ENCODE results near the gene PLEKHA7. TPM values are rescaled to one million over a fixed set of nuclear protein-coding genes. Genes with fewer than 3 reads are reported as not detected.

Gene PLEKHA7
- total RNA-seq, 1 experiment from 2014 or later, result 18.4 TPM

DNA sequence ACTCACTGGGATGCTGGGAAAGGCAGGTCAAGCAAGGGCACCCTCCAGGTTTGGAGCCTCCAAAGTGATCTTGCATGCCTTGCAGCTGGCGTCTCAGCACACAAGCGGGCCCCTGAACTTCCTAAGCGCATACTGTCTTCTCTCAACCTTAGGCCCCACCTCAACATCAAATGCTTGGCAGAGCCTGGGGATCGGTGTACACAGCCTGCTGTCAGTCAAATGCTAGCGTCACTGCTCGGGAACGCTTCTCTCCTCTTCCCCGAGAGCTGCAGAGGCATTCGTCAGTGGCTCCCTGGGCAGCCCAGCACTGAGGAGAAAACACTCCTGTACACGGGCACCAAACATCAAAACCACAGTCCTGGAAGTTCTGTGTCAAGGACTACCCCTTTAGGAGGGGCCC, 150.8 kb downstream of the PLEKHA7 start:
- Histone ChIP-seq H3K4me3 (ENCODE audit: low read length) (no peak overlapping the region), H3K9me2 (replicated peaks; ENCODE audit: low read length) (no peaks in the 10 kb centered on the region), H3K4me1 (ENCODE audit: insufficient read depth, low read length) (no peaks in the 10 kb centered on the region), H3K9ac (ENCODE audit: low read length) (no peak overlapping the region), H2AFZ (ENCODE audit: low read length) (no peak overlapping the region), H3K36me3 (ENCODE audit: low read depth, low read length) (no peaks in the 10 kb centered on the region; the same call in 1 of the 2 replicates), H3K27ac (ENCODE audit: low read length) (no peak overlapping the region), H3K79me2 (ENCODE audit: low read length) (no peaks in the 10 kb centered on the region), H3F3A (ENCODE audit: low read length, unreplicated experiment) (no peaks in the 10 kb centered on the region), H3K9me3 (ENCODE audit: low read length) (no peaks in the 10 kb centered on the region), H3K4me2 (ENCODE audit: low read length) (no peak overlapping the region), H4K20me1 (ENCODE audit: low read length) (no peaks in the 10 kb centered on the region), H3K27me3 (ENCODE audit: low read length) (no peaks in the 10 kb centered on the region)
- TF ChIP-seq, protein P1, sequence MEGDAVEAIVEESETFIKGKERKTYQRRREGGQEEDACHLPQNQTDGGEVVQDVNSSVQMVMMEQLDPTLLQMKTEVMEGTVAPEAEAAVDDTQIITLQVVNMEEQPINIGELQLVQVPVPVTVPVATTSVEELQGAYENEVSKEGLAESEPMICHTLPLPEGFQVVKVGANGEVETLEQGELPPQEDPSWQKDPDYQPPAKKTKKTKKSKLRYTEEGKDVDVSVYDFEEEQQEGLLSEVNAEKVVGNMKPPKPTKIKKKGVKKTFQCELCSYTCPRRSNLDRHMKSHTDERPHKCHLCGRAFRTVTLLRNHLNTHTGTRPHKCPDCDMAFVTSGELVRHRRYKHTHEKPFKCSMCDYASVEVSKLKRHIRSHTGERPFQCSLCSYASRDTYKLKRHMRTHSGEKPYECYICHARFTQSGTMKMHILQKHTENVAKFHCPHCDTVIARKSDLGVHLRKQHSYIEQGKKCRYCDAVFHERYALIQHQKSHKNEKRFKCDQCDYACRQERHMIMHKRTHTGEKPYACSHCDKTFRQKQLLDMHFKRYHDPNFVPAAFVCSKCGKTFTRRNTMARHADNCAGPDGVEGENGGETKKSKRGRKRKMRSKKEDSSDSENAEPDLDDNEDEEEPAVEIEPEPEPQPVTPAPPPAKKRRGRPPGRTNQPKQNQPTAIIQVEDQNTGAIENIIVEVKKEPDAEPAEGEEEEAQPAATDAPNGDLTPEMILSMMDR (conservative IDR thresholded peaks at IDR 0.05; ENCODE audit: low read depth, low read length), result no peak
- TF ChIP-seq EZH2phosphoT487 (IDR thresholded peaks at IDR 0.05; ENCODE audit: borderline replicate concordance, low read length) (no peak), EZH2 (IDR thresholded peaks at IDR 0.05; ENCODE audit: low read length, unreplicated experiment) (no peak)
- POLR2A ChIA-PET (ENCODE audit: unreplicated experiment), result no interaction called here
- CTCF ChIA-PET, result no interaction called here
- no TSS peak for BruUV-seq (replicated peaks)
- intact Hi-C loops (cut with micrococcal nuclease), result no loop called here
- DNase-seq (no peak), ATAC-seq (no peak)

DNA sequence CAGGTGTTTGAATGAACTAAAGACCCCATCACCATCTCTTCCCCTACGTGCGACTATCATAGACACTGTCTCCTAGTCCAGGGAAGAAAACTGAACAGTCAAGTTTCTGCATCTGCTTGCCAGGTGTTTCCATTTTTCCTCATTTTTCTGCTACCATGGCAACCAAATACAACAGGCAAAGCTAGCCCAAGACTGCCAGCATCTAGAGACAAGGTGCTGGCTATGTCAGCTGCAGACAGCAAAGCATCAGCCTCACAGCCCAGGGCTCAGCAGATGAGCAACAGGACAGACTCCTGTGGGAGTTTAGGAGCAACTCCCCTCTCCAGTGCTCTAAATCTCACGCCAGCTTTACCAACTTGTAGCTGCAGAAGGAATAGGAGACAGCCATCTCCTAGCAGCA, 151.5 kb downstream of the PLEKHA7 start:
- Histone ChIP-seq H3K27me3 (ENCODE audit: low read length) (no peaks in the 10 kb centered on the region), H4K20me1 (ENCODE audit: low read length) (no peaks in the 10 kb centered on the region), H3K79me2 (ENCODE audit: low read length) (no peaks in the 10 kb centered on the region), H3K4me3 (ENCODE audit: low read length) (no peak overlapping the region), H3K9ac (ENCODE audit: low read length) (no peak overlapping the region), H3K9me3 (ENCODE audit: low read length) (no peaks in the 10 kb centered on the region), H3K4me2 (ENCODE audit: low read length) (no peak overlapping the region), H3F3A (ENCODE audit: low read length, unreplicated experiment) (no peaks in the 10 kb centered on the region), H3K9me2 (replicated peaks; ENCODE audit: low read length) (no peaks in the 10 kb centered on the region), H3K36me3 (ENCODE audit: low read depth, low read length) (no peaks in the 10 kb centered on the region), H2AFZ (ENCODE audit: low read length) (no peak overlapping the region), H3K27ac (ENCODE audit: low read length) (no peak overlapping the region), H3K4me1 (ENCODE audit: insufficient read depth, low read length) (no peaks in the 10 kb centered on the region)
- POLR2A ChIA-PET (ENCODE audit: unreplicated experiment), result no interaction called here
- ATAC-seq (no peak), DNase-seq (no peak)
- CTCF ChIA-PET, result no interaction called here
- intact Hi-C loops (cut with micrococcal nuclease), result no loop called here
- BruUV-seq (replicated peaks), result no TSS peak
- TF ChIP-seq, protein P1 (conservative IDR thresholded peaks at IDR 0.05; ENCODE audit: low read depth, low read length), result no peak
- TF ChIP-seq EZH2phosphoT487 (IDR thresholded peaks at IDR 0.05; ENCODE audit: borderline replicate concordance, low read length) (no peak), EZH2 (IDR thresholded peaks at IDR 0.05; ENCODE audit: low read length, unreplicated experiment) (no peak)

DNA sequence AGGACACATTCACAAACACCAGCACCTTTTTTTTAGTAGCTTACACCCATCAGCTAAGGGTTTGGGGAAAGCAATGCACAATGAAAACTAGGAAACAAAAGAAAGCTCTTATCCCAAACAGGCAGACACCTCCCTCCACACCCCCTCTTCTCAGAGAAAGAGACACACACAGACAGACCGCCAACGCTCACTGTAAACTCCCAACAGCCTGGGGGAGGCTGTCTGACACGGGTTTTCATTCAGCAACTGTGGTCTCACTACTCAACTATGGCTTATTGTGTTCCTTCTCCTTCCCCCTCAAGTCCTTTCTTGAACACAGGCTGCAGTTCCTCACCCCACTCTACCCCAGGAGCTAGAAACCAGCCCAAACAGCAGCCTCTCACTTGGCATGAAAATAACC, 152.4 kb downstream of the PLEKHA7 start:
- Histone ChIP-seq H4K20me1 (ENCODE audit: low read length) (no peaks in the 10 kb centered on the region), H3K9ac (ENCODE audit: low read length) (no peak overlapping the region), H3K36me3 (ENCODE audit: low read depth, low read length) (no peaks in the 10 kb centered on the region), H3K4me1 (ENCODE audit: insufficient read depth, low read length) (no peaks in the 10 kb centered on the region), H3K4me2 (ENCODE audit: low read length) (no peak overlapping the region), H3K27me3 (ENCODE audit: low read length) (no peaks in the 10 kb centered on the region), H3K4me3 (ENCODE audit: low read length) (no peak overlapping the region), H3K9me2 (replicated peaks; ENCODE audit: low read length) (no peaks in the 10 kb centered on the region), H3K79me2 (ENCODE audit: low read length) (no peaks in the 10 kb centered on the region), H3K27ac (ENCODE audit: low read length) (no peak overlapping the region), H3F3A (ENCODE audit: low read length, unreplicated experiment) (no peaks in the 10 kb centered on the region), H3K9me3 (ENCODE audit: low read length) (no peaks in the 10 kb centered on the region), H2AFZ (ENCODE audit: low read length) (no peak overlapping the region)
- ChIA-PET POLR2A (ENCODE audit: unreplicated experiment) (no interaction called here), CTCF (interaction anchor here (0.7 to 1.1 kb wide), 2 partner anchors 21 to 42 kb away, joined by 3 to 5 read pairs; no protein-coding TSS in a partner anchor)
- intact Hi-C loops (cut with micrococcal nuclease), result no loop called here
- DNase-seq (no peak), ATAC-seq (no peak)
- no TSS peak for BruUV-seq (replicated peaks)
- TF ChIP-seq, protein P1 (conservative IDR thresholded peaks at IDR 0.05; ENCODE audit: low read depth, low read length), result no peak
- TF ChIP-seq EZH2 (IDR thresholded peaks at IDR 0.05; ENCODE audit: low read length, unreplicated experiment) (no peak), EZH2phosphoT487 (IDR thresholded peaks at IDR 0.05; ENCODE audit: borderline replicate concordance, low read length) (no peak)

Measured in PC-3 (cell line).